GM18526 (cell line): ENCODE results near the gene PLAA.

Experiments
- POLR2A ChIP-seq: IDR thresholded peaks from 3 replicates; pipeline ENCODE4 v1.6.1; 2011; ENCODE audit not compliant: insufficient read length; ENCODE audit errors: extremely low read depth

The PLAA gene

GRCh38 chr9:26888271-26888670 lies 58.8 kb downstream of the PLAA start:
- TF ChIP-seq POLR2A: no peak

DNA sequence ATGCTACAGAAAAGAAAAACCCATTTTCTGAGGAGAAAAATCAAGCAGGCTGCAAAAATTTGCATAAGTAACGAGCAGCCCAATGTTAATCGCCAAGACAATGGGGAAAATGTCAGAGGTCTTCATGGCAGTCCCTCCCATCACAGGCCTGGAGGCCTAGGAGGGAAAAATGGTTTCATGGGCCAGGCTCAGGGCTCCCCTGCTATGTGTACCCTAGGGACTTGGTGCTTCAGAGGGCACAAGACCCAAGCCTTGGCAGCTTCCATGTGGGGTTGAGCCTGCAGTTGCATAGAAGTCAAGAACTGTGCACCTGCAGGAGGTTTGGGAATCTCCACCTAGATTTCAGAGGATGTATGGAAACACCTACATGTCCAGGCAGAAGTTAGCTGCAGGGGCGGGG lies 64.9 kb downstream of the PLAA start:
- TF ChIP-seq POLR2A: no peak

- TF ChIP-seq POLR2A: no peak
Measured at GRCh38 chr9:26880262-26880661, 66.8 kb downstream of the PLAA start.

DNA sequence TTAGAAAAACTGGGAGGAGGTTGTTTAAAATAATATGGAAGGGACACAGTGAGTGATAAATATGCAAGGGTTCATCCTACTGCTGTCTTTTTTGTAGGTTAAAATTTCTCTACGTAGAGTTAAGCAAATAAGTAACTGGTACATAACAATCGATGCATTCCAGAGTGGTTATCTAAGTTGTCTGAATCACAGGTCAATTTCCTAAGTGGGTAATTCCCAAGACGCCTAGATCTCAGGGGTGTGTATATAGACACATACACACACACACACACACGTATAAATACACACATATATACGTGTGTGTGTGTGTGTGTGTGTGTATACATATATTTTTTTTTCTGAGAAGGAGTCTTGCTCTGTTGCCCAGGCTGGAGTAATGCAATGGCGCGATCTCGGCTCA lies 76.8 kb downstream of the PLAA start:
- TF ChIP-seq POLR2A: no peak

DNA sequence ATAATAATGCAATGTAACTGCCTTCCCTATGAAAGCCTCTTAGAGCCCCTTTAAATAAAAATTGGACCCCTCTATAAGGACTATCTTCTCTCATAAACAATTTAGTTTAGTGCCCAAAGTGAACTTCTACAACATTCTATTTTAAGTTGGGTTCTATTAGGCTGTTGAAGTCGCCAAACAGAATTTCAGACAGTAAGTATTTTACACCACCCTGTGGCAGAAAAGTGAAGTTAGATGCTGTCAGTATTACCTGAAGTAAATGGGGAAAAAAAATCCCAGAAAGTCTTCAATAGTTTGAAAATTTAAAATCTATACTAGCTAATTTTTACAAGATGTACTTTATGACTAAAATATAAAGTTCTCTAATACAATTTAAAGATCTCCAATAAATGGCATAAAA lies 84.0 kb downstream of the PLAA start:
- TF ChIP-seq POLR2A: no peak

GRCh38 chr9:26856413-26857032 lies 90.5 kb downstream of the PLAA start:
- no peak for TF ChIP-seq POLR2A
